LHCN-M2 (cell line): ENCODE data around the gene SENP6. TPM values are rescaled to one million over a fixed set of nuclear protein-coding genes. Genes with fewer than 3 reads are reported as not detected.
A peak's percentile ranks its signal among the peaks of the same experiment; 100 is the strongest.

Experiments
- DNase-seq: peaks from one replicate; pipeline ENCODE4 v3.0.0-alpha.2; 2012; ENCODE audit warnings: low read depth
- total RNA-seq: library from RNA; depleted of rRNA; stranded (reverse); fragments of >200 nt; gene quantifications from 2 replicates; pipeline ENCODE4 v1.2.3, GENCODE V29; 2014; rRNA removed

SENP6 gene
- total RNA-seq, 1 experiment from 2014 or later, result 53.2 TPM

- no peak for DNase-seq
Measured at GRCh38 chr6:75747152-75747992, 145.7 kb downstream of the SENP6 start.

DNA sequence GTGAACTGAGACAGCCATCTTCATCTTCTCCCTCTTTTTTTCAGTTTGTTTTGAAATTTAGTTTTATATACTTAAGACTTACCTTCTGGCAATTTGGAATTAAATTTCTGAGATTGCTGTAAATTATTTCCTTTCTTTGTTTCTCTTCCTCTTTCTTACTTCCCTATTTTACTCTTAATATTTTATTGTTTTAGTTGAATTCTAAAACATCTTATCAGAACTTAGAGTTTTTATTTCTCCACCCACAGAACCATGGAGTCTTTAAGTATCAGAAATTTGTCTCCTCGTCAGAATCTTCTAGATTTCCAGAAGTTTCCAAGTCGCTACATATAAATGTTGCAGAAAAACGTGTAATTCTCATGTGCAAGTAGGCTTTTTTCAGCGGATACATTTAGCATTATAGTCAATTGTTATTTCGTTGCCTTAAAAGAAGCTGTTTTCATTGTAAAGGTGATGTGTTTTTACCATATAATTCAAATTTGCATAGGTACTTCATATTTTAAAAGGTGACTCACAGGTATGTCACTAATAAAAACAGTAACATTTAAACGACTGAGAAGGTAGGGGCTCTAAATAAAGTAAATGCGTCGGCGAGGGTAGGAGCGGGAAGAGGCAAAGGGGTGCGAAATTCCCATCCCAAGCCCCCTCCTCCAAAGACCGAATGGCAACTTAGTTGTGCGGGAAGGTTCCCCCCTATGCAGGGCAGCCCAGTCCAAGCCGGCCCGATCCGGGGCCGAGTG is 146.5 kb downstream of the SENP6 start:
- no peak for DNase-seq

DNA sequence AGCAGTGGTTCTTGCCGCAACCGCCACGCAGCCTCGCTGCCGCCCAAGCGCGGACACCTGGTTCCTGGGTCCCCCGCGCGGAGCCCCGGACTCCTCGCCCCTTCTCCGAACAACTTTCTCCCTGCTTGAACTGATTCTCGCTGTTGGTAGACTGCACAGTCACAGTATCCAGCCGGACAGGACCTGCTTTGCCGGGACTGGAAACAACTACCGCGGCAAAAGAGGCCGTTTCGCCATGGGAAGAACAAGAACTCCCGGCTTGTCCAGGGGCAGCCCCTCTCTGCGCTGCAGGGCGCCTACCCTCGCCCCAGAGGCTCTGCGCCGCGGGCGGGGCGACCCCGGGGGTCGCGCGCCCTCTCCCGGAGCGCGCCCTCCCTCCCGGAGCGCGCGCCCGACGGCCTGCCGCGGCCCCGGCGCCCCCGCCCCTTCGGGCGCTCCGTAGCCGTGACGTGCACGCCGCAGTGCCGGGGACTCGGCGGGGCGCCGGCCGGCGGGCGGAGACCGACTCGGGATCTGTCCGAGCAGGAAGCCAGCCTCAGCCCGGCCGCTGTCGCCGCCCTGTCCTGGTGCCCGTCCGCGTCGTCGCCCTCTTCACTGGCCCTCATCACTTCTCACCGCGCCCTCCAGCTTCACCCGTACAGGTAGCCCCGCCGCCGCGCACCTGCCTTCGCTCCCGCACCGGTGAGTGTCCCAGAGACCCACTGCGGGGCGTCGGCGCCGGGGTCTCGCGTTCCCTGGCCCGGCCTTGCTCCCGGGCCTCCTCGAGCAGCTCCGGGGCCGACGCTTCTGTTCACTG is 147.3 kb downstream of the SENP6 start, which contains the start of gene MYO6:
Gene MYO6, plus strand, starts transcription at position 497 of the 796 bp plus-strand sequence. CDS start 68,309 bp downstream, outside the sequence.
- DNase-seq, result peak; percentile 57

DNA sequence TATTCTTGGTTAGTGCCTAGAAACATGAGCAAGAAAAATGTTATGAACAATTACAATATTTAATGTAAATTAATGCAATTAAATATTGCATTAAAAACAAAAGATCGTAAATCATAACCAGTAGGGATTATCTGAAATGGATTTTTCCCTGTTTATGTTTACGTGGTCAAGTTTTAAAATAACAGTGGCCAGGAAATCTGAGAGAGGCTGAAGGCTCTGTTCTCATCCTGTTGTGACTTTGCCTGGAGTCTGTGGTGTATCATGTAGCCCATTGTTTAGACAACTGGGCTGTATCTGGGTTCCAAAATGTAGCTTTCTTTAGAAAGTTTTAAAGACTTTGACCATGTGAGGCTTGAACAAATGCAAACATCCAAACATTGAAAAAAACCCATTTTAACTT is 149.8 kb downstream of the SENP6 start:
- DNase-seq, result peak; percentile 80

- peak; percentile 37 for DNase-seq
Measured at GRCh38 chr6:75752365-75752764, 150.7 kb downstream of the SENP6 start.

- no peak for DNase-seq
Measured at GRCh38 chr6:75755704-75756103, 154.0 kb downstream of the SENP6 start.

DNA sequence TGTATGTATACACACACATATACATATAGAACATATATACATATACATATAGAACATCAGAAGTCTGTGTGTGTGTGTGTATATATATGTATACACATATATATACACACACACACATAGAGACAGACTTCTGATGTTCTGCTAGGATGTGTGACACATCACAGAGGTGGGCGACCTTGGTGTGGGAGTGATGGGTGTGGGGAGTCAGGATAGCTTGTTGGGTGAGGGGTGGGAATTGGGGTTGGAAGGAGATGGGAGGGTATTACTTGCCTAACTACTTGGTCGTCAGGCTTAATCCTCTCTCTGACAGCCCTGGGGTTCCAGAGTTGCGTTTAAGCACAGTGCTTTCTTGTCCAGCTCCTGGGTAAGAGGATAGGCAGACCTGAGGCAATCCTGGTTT is 155.6 kb downstream of the SENP6 start:
- DNase-seq, result no peak

DNA sequence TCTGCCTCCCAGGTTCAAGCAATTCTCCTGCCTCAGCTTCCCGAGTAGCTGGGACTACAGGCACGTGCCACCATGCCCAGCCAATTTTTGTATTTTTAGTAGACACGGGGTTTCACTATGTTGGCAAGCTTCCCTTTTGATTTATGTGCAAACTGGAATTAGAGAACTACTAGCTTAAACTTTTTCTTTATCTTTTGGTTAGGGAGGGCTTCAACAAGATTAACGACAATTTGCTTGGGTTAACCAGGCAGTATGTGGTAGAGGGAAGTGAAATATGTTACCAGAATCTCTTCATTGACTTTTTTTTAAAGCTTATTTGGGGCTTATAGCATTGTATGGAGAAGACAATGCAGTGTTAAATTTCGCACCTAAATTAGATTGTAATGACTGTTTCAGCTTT is 156.4 kb downstream of the SENP6 start:
- DNase-seq, result no peak

DNA sequence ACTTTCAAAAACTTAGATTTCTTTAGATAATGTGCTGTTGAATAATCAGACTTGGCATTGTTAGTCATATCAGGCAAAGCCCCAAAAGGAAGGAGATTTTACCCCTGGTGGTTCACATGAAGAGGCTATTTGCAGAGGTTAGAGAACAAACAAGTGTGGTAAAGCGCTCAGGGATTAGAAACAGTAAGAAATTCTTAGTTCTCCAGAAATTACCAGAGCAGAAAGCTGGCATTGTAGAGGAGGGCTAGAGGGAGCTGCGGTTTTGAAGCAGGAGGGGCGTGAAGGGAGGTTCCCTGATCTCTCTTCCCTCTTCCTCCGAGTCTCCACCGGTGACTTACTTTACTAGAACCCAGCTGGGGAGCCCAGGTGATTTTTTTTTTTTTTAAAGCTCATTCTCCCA is 157.5 kb downstream of the SENP6 start:
- DNase-seq, result peak; percentile 15

DNA sequence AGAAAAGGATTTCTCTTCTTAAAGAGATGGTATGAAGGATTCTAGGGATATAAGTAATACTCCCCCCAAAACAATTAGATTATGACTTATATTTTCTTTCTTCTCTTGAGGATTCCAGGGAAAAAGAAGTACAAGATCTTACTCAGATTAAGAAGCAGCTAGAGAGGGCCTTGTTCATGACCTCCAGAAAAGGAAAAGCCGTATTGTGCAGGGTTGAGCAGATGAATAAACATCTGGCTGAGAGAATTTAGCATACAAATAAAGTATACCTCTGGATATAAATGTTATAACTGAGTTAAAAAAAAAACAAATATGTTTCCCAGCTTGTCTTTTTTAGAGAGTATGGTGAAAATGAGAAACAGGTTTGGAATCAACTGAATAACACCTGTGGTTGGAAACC is 158.6 kb downstream of the SENP6 start:
- DNase-seq, result no peak

DNA sequence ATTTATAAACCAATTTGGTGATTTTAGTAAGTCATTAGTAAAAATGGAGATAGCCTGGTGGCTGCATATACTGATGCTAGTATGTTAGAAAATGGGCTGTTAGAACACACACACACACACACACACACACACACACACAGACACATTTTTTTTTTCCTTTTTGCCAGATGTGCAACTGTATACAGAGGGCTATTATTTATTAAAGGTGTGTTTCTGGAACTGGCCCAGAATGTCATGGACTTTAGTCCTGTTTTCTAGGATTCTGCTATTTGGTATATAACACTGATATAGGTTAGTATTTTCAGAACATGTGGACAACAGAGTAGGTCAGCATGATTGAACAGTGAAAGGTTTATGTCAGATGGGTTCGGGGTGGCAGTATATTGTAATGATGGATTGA is 159.8 kb downstream of the SENP6 start:
- DNase-seq, result no peak

DNA sequence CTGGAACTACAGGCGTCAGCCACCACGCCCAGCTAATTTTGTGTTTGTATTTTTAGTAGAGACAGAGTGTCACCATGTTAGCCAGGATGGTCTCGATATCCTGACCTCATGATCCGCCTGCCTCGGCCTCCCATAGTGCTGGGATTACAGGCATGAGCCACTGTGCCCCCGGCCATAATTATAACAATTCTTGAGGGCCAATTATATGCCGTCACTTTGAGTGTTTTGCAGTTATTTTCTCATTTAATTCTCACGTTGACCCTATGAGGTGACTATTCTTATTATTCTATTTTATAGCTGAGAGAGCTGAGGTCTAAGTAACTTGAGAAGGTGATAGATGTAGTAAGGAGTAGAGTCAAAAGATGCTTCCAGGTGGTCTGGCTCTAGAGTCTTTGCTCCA is 160.4 kb downstream of the SENP6 start:
- no peak for DNase-seq

GRCh38 chr6:75766387-75766786 is 164.7 kb downstream of the SENP6 start:
- no peak for DNase-seq

Other genes starting within 250 kb of the SENP6 start
- gene FILIP1, start 108.1 kb upstream of the SENP6 start, total RNA-seq, result under 0.01 TPM in 1 of 2 replicates, not detected in the other
- 6.1 and 7.3 TPM in 2 replicates for gene MYO6, start 147.4 kb downstream of the SENP6 start, total RNA-seq